ENCODE data around the gene SPRR2G. TPM values are rescaled to one million over a fixed set of nuclear protein-coding genes. Genes with fewer than 3 reads are reported as not detected.

Gene SPRR2G
- total and polyA plus RNA-seq, 2 of the 8 experiments (the other 6 are each of a cell fraction or from before 2014, with no cell fraction given): not detected

- Histone ChIP-seq H4K5ac (ENCODE audit: insufficient read length, low read depth, low read length) (no peak overlapping the region), H3K23me2 (ENCODE audit: low read depth, low read length) (no peaks in the 10 kb centered on the region), H2BK5ac (ENCODE audit: low read depth, low read length) (no peak overlapping the region), H3K27ac (ENCODE audit: low read depth, low read length) (no peak overlapping the region), H3K4me1 (replicated peaks in 1 of 4; ENCODE audit: control insufficient read depth in 3 of 4, insufficient read depth in 4 of 4, low read length in 3 of 4) (0 out of 7 replicates have a peak, but pooled peaks cover 0 to 2% (median 0%) of the 10 kb centered on the region in 4 experiments), H4K91ac (replicated peaks; ENCODE audit: insufficient read length, low read length) (no peak overlapping the region), H2BK120ac (replicated peaks; ENCODE audit: low read depth, low read length) (no peak overlapping the region), H2AFZ (ENCODE audit: low read length) (no peak overlapping the region), H3K23ac (ENCODE audit: insufficient read length) (no peak overlapping the region), H3K56ac (replicated peaks; ENCODE audit: insufficient read length, low read depth, low read length) (no peak overlapping the region), H3K4me3 (ENCODE audit: extremely low read depth in 1 of 4, insufficient read depth in 2 of 4, low read depth in 3 of 4, low read length in 4 of 4) (no peak overlapping the region), H2BK12ac (ENCODE audit: low read depth, low read length) (no peak overlapping the region), H4K20me1 (replicated peaks in 1 of 2; ENCODE audit: control insufficient read depth in 1 of 2, insufficient read depth in 2 of 2, low read length in 2 of 2) (no peaks in the 10 kb centered on the region), H3K14ac (ENCODE audit: insufficient read length) (no peak overlapping the region), H3K79me1 (ENCODE audit: low read depth, low read length) (no peaks in the 10 kb centered on the region), H3K27me3 (replicated peaks in 1 of 4; ENCODE audit: control insufficient read depth in 3 of 4, extremely low read depth in 1 of 4, insufficient read depth in 3 of 4, low read length in 3 of 4) (no peaks in the 10 kb centered on the region), H4K8ac (ENCODE audit: extremely low read depth, insufficient read depth, low read length) (no peak overlapping the region), H3K9me3 (ENCODE audit: insufficient read depth in 2 of 2, low read depth in 1 of 2, low read length in 1 of 2) (no peaks in the 10 kb centered on the region), H3K79me2 (ENCODE audit: control insufficient read depth in 1 of 2, insufficient read depth in 2 of 2, low read length in 2 of 2) (no peaks in the 10 kb centered on the region), H3K9ac (replicated peaks in 1 of 4; ENCODE audit: extremely low read depth in 1 of 4, low read depth in 3 of 4, low read length in 3 of 4) (no peak overlapping the region), H2BK15ac (ENCODE audit: low read length) (no peak overlapping the region), H2BK20ac (ENCODE audit: low read length) (no peak overlapping the region), H2AK5ac (ENCODE audit: low read depth, low read length) (no peak overlapping the region), H3K36me3 (ENCODE audit: control insufficient read depth in 2 of 4, insufficient read depth in 4 of 4, low read length in 3 of 4) (no peaks in the 10 kb centered on the region), H3K18ac (ENCODE audit: extremely low read depth, low read length) (no peak overlapping the region), H3K4me2 (ENCODE audit: insufficient read depth in 1 of 2, low read depth in 2 of 2, low read length in 2 of 2) (no peak overlapping the region), H3K4ac (replicated peaks; ENCODE audit: insufficient read length, low read depth, low read length) (no peak overlapping the region)
- DNase-seq (ENCODE audit: low read depth in 1 of 2, low spot score in 2 of 2): no peak
- TF ChIP-seq ZNF274 (IDR thresholded peaks at IDR 0.05; ENCODE audit: borderline replicate concordance, extremely low read depth, low read length) (no peak), SUZ12 (IDR thresholded peaks at IDR 0.05; ENCODE audit: low read length) (no peak), ASH2L (IDR thresholded peaks at IDR 0.05; ENCODE audit: low read length) (no peak), POLR2AphosphoS5 (IDR thresholded peaks at IDR 0.05; ENCODE audit: low read depth, low read length) (no peak), TEAD4 (IDR thresholded peaks at IDR 0.05; ENCODE audit: low read depth, low read length) (no peak), TAF7 (optimal IDR thresholded peaks at IDR 0.05; ENCODE audit: borderline replicate concordance, low read depth, low read length) (no peak), ATF2 (IDR thresholded peaks at IDR 0.05; ENCODE audit: low read length) (no peak), CEBPB (IDR thresholded peaks at IDR 0.05; ENCODE audit: low read depth, low read length) (no peak), KDM1A (IDR thresholded peaks at IDR 0.05; ENCODE audit: borderline replicate concordance, low read length) (no peak), KDM5A (IDR thresholded peaks at IDR 0.05; ENCODE audit: low read length) (no peak), CREB1 (IDR thresholded peaks at IDR 0.05) (no peak)
- ChIA-PET POLR2A (ENCODE audit: partially characterized antibody) (no interaction called here), CTCF (ENCODE audit: partially characterized antibody) (interaction anchor here (0.6 to 10.6 kb wide), 13 partner anchors 16 to 1396 kb away, joined by 3 to 200 read pairs (median 3); partner anchors contain the start of gene SMCP)
- FAIRE-seq: no peak
- WGBS, 2 experiments (ENCODE audit: extremely low coverage in 1 of 2, insufficient coverage in 1 of 2, insufficient read length in 1 of 2, insufficient replicate concordance in 2 of 2, low coverage in 1 of 2, low lambda C conversion rate in 2 of 2, missing lambda C conversion rate in 1 of 2): 85% methylated on average over 4 of the region's 4 CpGs; no CpG with 5 or more reads in 1 of the 2 experiments
Measured at GRCh38 chr1:153195216-153195615, 44.5 kb upstream of the SPRR2G start.

Data from H1 (cell line).